H9 (cell line): ENCODE data around the gene UNC5C. TPM values are rescaled to one million over a fixed set of nuclear protein-coding genes. Genes with fewer than 3 reads are reported as not detected.

Experiments used
- DNase-seq: peaks from one replicate; pipeline ENCODE4 v3.0.0-alpha.2; 2017
- H2AFZ ChIP-seq: one replicate; pipeline ENCODE4 v1.6.1; 2013; ENCODE audit warnings: mild to moderate bottlenecking, low read length, control low read depth, moderate library complexity
- H2AK5ac ChIP-seq: 2 replicates; pipeline ENCODE4 v1.6.1; 2013; ENCODE audit warnings: low read length, control low read depth, mixed read lengths; ENCODE audit not compliant: insufficient read length
- H2BK120ac ChIP-seq: one replicate; pipeline ENCODE4 v1.6.1; 2013; ENCODE audit warnings: low read depth, mild to moderate bottlenecking, low read length, control low read depth, inconsistent platforms; ENCODE audit not compliant: poor library complexity, severe bottlenecking
- H2BK12ac ChIP-seq: 2 replicates; pipeline ENCODE4 v1.6.1; 2013; ENCODE audit warnings: low read length, control low read depth, mixed read lengths, low read depth; ENCODE audit not compliant: insufficient read length
- H2BK15ac ChIP-seq: 2 replicates; pipeline ENCODE4 v1.6.1; 2013; ENCODE audit warnings: low read depth, low read length, control low read depth
- H2BK20ac ChIP-seq: one replicate; pipeline ENCODE4 v1.6.1; 2013; ENCODE audit warnings: low read depth, mild to moderate bottlenecking, low read length, control low read depth, inconsistent platforms; ENCODE audit not compliant: poor library complexity, severe bottlenecking
- H2BK5ac ChIP-seq: 2 replicates; pipeline ENCODE4 v1.6.1; 2013; ENCODE audit warnings: low read length, control low read depth, mixed read lengths; ENCODE audit not compliant: insufficient read length
- H3K14ac ChIP-seq: 2 replicates; pipeline ENCODE4 v1.6.1; 2013; ENCODE audit warnings: low read length, control low read depth; ENCODE audit not compliant: insufficient read depth
- H3K18ac ChIP-seq: 2 replicates; pipeline ENCODE4 v1.6.1; 2013; ENCODE audit warnings: low read depth, mild to moderate bottlenecking, mixed read lengths, low read length, control low read depth; ENCODE audit not compliant: insufficient read length
- H3K23ac ChIP-seq: 2 replicates; pipeline ENCODE4 v1.6.1; 2013; ENCODE audit warnings: low read length, control low read depth, mixed read lengths, low read depth; ENCODE audit not compliant: insufficient read length
- H3K23me2 ChIP-seq: 2 replicates; pipeline ENCODE4 v1.6.1; 2013; ENCODE audit warnings: low read depth, mild to moderate bottlenecking, mixed read lengths, low read length, control low read depth; ENCODE audit not compliant: insufficient read length, poor library complexity, severe bottlenecking
- H3K27ac ChIP-seq: 2 replicates; pipeline ENCODE4 v1.5.1; 2013; ENCODE audit warnings: low read length, control low read depth, mixed read lengths, low read depth; ENCODE audit not compliant: insufficient read length
- H3K27me3 ChIP-seq: 2 replicates; pipeline ENCODE4 v1.6.1; 2013; ENCODE audit warnings: low read length, control low read depth, inconsistent platforms; ENCODE audit not compliant: insufficient read depth
- H3K4ac ChIP-seq: 2 replicates; pipeline ENCODE4 v1.6.1; 2013; ENCODE audit warnings: low read depth, mild to moderate bottlenecking, control low read depth, inconsistent platforms, low read length, moderate library complexity
- H3K4me1 ChIP-seq: 2 replicates; pipeline ENCODE4 v1.6.1; 2013; ENCODE audit warnings: low read length, control low read depth, inconsistent platforms; ENCODE audit not compliant: insufficient read depth
- H3K4me2 ChIP-seq: 2 replicates; pipeline ENCODE4 v1.6.1; 2013; ENCODE audit warnings: low read length, control low read depth, mixed read lengths; ENCODE audit not compliant: insufficient read length, insufficient read depth
- H3K56ac ChIP-seq: 2 replicates; pipeline ENCODE4 v1.6.1; 2013; ENCODE audit warnings: low read depth, mild to moderate bottlenecking, mixed read lengths, low read length, control low read depth; ENCODE audit not compliant: insufficient read length
- H3K79me1 ChIP-seq: 2 replicates; pipeline ENCODE4 v1.6.1; 2013; ENCODE audit warnings: low read depth, mild to moderate bottlenecking, moderate library complexity, low read length, control low read depth, inconsistent platforms; ENCODE audit not compliant: insufficient read depth, poor library complexity, severe bottlenecking
- H3K79me2 ChIP-seq: 2 replicates; pipeline ENCODE4 v1.6.1; 2013; ENCODE audit warnings: low read length, control low read depth, inconsistent platforms; ENCODE audit not compliant: insufficient read depth
- H3K9ac ChIP-seq: 2 replicates; pipeline ENCODE4 v1.6.1; 2013; ENCODE audit warnings: low read length, control low read depth, mixed read lengths; ENCODE audit not compliant: insufficient read length; ENCODE audit errors: extremely low read depth
- H3K9me3 ChIP-seq: one replicate; pipeline ENCODE4 v1.6.1; 2013; ENCODE audit warnings: low read depth, low read length, inconsistent platforms; ENCODE audit not compliant: control insufficient read depth
- H3T11ph ChIP-seq: one replicate; pipeline ENCODE4 v1.6.1; 2013; ENCODE audit warnings: mild to moderate bottlenecking, low read length, control low read depth, inconsistent platforms
- H4K20me1 ChIP-seq: one replicate; pipeline ENCODE4 v1.6.1; 2013; ENCODE audit not compliant: control insufficient read depth, insufficient read length, insufficient read depth
- H4K5ac ChIP-seq: 2 replicates; pipeline ENCODE4 v1.6.1; 2013; ENCODE audit warnings: low read depth, mild to moderate bottlenecking, mixed read lengths, low read length, control low read depth; ENCODE audit not compliant: insufficient read length
- H4K8ac ChIP-seq: replicated peaks from 2 replicates; pipeline ENCODE4 v1.6.1; 2013; ENCODE audit warnings: low read length, control low read depth, mixed read lengths, low read depth; ENCODE audit not compliant: insufficient read length
- H4K91ac ChIP-seq: 2 replicates; pipeline ENCODE4 v1.6.1; 2013; ENCODE audit warnings: low read depth, mild to moderate bottlenecking, moderate library complexity, mixed read lengths, low read length, control low read depth; ENCODE audit not compliant: insufficient read length
- H3K27ac Mint-ChIP-seq, 3 experiments: 2 replicates in 2 of 3; 3 replicates in 1 of 3; pipeline ENCODE4 v1.8.0; 2020 to 2021; ENCODE audit warnings: mixed read lengths in 3 of 3, mild to moderate bottlenecking in 1 of 3, moderate library complexity in 1 of 3
- H3K27me3 Mint-ChIP-seq: 2 replicates; pipeline ENCODE4 v1.8.0; 2021; ENCODE audit warnings: low read depth, mild to moderate bottlenecking, moderate library complexity, mixed read lengths
- H3K36me3 Mint-ChIP-seq, 3 experiments: 2 replicates in 2 of 3; 3 replicates in 1 of 3; pipeline ENCODE4 v1.8.0; 2020 to 2021; ENCODE audit warnings: low read depth in 3 of 3, mixed read lengths in 3 of 3; ENCODE audit not compliant: insufficient read depth in 1 of 3
- H3K4me1 Mint-ChIP-seq, 2 experiments: 2 replicates each; pipeline ENCODE4 v1.8.0; 2020; ENCODE audit warnings: mixed read lengths in 2 of 2
- H3K4me3 Mint-ChIP-seq, 2 experiments: 2 replicates in 1 of 2; 3 replicates in 1 of 2; pipeline ENCODE4 v1.8.0; 2020 to 2021; ENCODE audit warnings: mild to moderate bottlenecking in 2 of 2, mixed read lengths in 2 of 2, moderate library complexity in 1 of 2
- H3K9me3 Mint-ChIP-seq, 2 experiments: 2 replicates in 1 of 2; 3 replicates in 1 of 2; pipeline ENCODE4 v1.8.0; 2020; ENCODE audit warnings: mild to moderate bottlenecking in 2 of 2, mixed read lengths in 2 of 2, moderate library complexity in 1 of 2
- WGBS: extraction: QIAGEN DNeasy Blood & Tissue Kit; methylation state at CpG from one replicate; pipeline ENCODE4 v1.1.7; 2013; ENCODE audit warnings: missing lambda C conversion rate, low lambda C conversion rate, mixed read lengths; ENCODE audit not compliant: insufficient read length; ENCODE audit errors: extremely low coverage; 5-methylcytosine and 5-hydroxymethylcytosine counted together
- total RNA-seq: library from RNA; stranded (reverse); gene quantifications from 2 replicates; pipeline ENCODE4 v1.2.1, GENCODE V29; 2021
- TF ChIP-seq, protein P1 (sequence below): fragments of 200-600 bp; sonication (generic); conservative IDR thresholded peaks from 3 replicates; pipeline ENCODE4 v1.8.0; 2021; ENCODE audit warnings: antibody characterized with exemption, mild to moderate bottlenecking

The UNC5C gene
- total RNA-seq, 1 experiment from 2014 or later, result not detected

DNA sequence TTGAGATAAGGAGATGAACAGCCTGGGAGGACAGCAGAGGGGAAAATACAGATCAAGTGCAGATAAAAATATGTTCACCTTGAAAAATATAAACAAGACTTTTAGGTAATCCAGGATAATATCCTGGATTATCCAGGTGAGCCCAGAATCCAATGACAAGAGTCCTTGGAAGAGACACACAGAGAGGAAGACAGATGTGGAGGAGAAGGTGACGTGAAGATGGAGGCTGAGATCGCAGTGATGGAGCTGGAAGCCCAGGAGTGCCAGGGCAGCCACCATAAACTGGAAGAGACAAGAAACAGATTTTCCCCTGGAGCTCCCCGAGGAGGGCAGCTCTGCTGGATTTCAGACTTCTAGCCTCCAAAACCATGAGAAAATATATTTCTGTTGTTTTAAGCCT is 230.7 kb downstream of the UNC5C start:
- Mint-ChIP-seq H3K9me3 (no peaks in the 10 kb centered on the region), H3K4me3 (no peak overlapping the region), H3K27me3 (no peaks in the 10 kb centered on the region; the same call in 1 of the 2 replicates), H3K27ac (no peak overlapping the region), H3K4me1 (peaks cover 5% of the 10 kb centered on the region in 2 experiments), H3K36me3 (no peaks in the 10 kb centered on the region)
- Histone ChIP-seq H3K56ac (no peak overlapping the region), H3K9me3 (no peaks in the 10 kb centered on the region), H3K23ac (no peak overlapping the region), H3K18ac (no peak overlapping the region), H4K20me1 (no peaks in the 10 kb centered on the region), H3K14ac (no peak overlapping the region), H4K91ac (no peak overlapping the region), H3K27me3 (no peaks in the 10 kb centered on the region), H4K5ac (no peak overlapping the region), H3K79me2 (no peaks in the 10 kb centered on the region), H3K27ac (no peak overlapping the region), H3K4me2 (no peak overlapping the region), H2BK15ac (no peak overlapping the region), H2BK120ac (no peak overlapping the region), H2BK20ac (no peak overlapping the region), H2AK5ac (no peak overlapping the region), H3K79me1 (no peaks in the 10 kb centered on the region), H3K23me2 (no peaks in the 10 kb centered on the region), H3T11ph (no peak overlapping the region), H3K4ac (no peak overlapping the region), H2BK12ac (no peak overlapping the region), H3K9ac (no peak overlapping the region), H3K4me1 (peaks cover 4% of the 10 kb centered on the region; the same call in 1 of the 2 replicates), H4K8ac (no peak overlapping the region), H2AFZ (no peak overlapping the region), H2BK5ac (no peak overlapping the region)
- DNase-seq, result no peak
- WGBS, result no CpG with 5 or more reads among the region's 3 CpGs
- TF ChIP-seq, protein P1, sequence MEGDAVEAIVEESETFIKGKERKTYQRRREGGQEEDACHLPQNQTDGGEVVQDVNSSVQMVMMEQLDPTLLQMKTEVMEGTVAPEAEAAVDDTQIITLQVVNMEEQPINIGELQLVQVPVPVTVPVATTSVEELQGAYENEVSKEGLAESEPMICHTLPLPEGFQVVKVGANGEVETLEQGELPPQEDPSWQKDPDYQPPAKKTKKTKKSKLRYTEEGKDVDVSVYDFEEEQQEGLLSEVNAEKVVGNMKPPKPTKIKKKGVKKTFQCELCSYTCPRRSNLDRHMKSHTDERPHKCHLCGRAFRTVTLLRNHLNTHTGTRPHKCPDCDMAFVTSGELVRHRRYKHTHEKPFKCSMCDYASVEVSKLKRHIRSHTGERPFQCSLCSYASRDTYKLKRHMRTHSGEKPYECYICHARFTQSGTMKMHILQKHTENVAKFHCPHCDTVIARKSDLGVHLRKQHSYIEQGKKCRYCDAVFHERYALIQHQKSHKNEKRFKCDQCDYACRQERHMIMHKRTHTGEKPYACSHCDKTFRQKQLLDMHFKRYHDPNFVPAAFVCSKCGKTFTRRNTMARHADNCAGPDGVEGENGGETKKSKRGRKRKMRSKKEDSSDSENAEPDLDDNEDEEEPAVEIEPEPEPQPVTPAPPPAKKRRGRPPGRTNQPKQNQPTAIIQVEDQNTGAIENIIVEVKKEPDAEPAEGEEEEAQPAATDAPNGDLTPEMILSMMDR, result no peak
